ENCODE data around the gene ADAMTS18. TPM values are rescaled to one million over a fixed set of nuclear protein-coding genes. Genes with fewer than 3 reads are reported as not detected.

ADAMTS18 gene
- total and polyA plus RNA-seq, 4 donors = under 0.01 to 0.17 TPM; not detected in 2

- no peak overlapping the region for H3K27ac ChIP-seq (ENCODE audit: low read depth in 1 of 2, low read length in 2 of 2)
- no peak overlapping the region for H3K9ac ChIP-seq (ENCODE audit: low read depth in 1 of 2, low read length in 2 of 2)
- peaks cover 0 to 4% (median 0%) of the 10 kb centered on the region in 4 donors for H3K27me3 ChIP-seq (ENCODE audit: control insufficient read depth in 4 of 4, insufficient read depth in 4 of 4, low read length in 3 of 4)
- TF ChIP-seq YY1 (IDR thresholded peaks at IDR 0.05) (no peak), REST (IDR thresholded peaks at IDR 0.05) (no peak), MAX (IDR thresholded peaks at IDR 0.05) (no peak), NR2F2 (IDR thresholded peaks at IDR 0.05) (no peak), EGR1 (IDR thresholded peaks at IDR 0.05; ENCODE audit: low read depth in 2 of 2) (no peak), HNF4G (IDR thresholded peaks at IDR 0.05) (no peak), ZBTB33 (IDR thresholded peaks at IDR 0.05) (no peak), TAF1 (conservative IDR thresholded peaks at IDR 0.05) (no peak), RXRA (IDR thresholded peaks at IDR 0.05) (no peak), SP1 (IDR thresholded peaks at IDR 0.05) (no peak), HNF4A (conservative IDR thresholded peaks at IDR 0.05) (no peak), ATF3 (IDR thresholded peaks at IDR 0.05) (no peak), CTCF (IDR thresholded peaks at IDR 0.05; ENCODE audit: low read depth, low read length, missing input control) (no peak), RAD21 (IDR thresholded peaks at IDR 0.05) (no peak), FOXA2 (IDR thresholded peaks at IDR 0.05) (no peak), FOXA1 (IDR thresholded peaks at IDR 0.05) (no peak), GABPA (IDR thresholded peaks at IDR 0.05 in 1 of 2, conservative IDR thresholded peaks at IDR 0.05 in 1 of 2) (no peak), JUND (IDR thresholded peaks at IDR 0.05) (no peak)
- no peaks in the 10 kb centered on the region for H3K36me3 ChIP-seq (ENCODE audit: control insufficient read depth in 4 of 4, insufficient read depth in 3 of 4, low read depth in 1 of 4, low read length in 3 of 4)
- H3K9me3 ChIP-seq (ENCODE audit: control insufficient read depth in 4 of 4, low read length in 3 of 4) = no peaks in the 10 kb centered on the region
- no peak for DNase-seq (ENCODE audit: low spot score)
- 77% methylated on average over 3 of the region's 3 CpGs for WGBS
- H3K4me1 ChIP-seq (ENCODE audit: control insufficient read depth in 4 of 4, insufficient read depth in 4 of 4, low read length in 3 of 4) = no peaks in the 10 kb centered on the region
- no peak overlapping the region for H3K4me3 ChIP-seq (ENCODE audit: low read depth in 1 of 3, low read length in 3 of 3)
Measured at GRCh38 chr16:77324729-77325128, 110.1 kb downstream of the ADAMTS18 start.

All from liver (tissue), 9 donors.